Measurements from ENCODE around the gene TRMT61A.

DNA sequence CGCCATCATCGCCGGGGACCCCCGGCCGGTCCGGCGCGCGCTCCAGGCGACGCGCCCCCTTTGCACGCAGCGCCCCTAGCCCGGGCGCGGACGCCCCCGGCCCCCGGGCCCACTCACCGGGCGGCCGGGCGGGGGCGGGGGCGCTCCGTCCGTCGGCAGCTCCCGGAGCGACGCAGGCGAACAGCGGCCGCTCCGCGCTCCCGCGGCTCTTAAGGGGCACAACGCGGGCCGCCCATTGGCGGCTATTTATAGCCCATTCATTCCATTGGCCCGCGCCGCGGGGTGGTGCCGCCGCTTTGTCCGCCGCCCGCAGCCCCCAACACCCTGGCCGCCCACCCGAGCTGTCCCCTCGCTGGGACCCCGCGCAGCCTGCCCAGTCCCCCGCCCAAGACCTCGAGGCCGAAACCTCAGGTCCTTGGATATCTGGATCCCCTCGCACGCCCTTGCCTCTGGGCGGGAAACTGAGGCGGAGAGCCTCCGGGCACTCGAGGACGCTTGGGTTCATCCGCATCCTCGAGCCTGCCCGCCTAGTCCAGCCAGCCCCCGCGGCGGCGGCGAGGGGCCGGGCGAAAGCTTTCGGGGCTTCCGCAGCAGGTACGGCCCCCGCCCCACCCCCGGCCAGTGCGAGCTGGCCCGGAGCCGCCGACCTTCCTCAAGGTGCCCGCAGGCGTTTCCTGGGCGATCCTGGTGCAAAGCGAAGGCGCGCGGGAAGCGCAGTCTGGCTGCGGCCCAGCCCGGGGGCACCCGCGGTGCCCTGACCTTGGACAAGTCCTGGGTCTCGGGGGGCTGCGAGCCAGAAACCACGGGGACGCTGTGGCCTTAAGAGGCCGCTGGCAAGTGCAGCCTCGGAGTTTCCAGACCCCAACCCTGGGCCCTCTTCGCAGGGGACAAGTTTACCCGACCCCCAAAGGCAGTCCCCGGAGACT, 6.1 kb upstream of the TRMT61A start, which contains the start of gene CKB:
- TF ChIP-seq BCL11A (IDR thresholded peaks at IDR 0.05; ENCODE audit: low read depth, low read length) (no peak), NFIC (IDR thresholded peaks at IDR 0.05; ENCODE audit: low read depth, low read length) (no peak), CEBPB (IDR thresholded peaks at IDR 0.05; ENCODE audit: borderline replicate concordance in 1 of 2, low read depth in 2 of 2, low read length in 2 of 2) (no peak), YY1 (IDR thresholded peaks at IDR 0.05; ENCODE audit: low read depth, low read length) (no peak), PAX5 (IDR thresholded peaks at IDR 0.05; ENCODE audit: borderline replicate concordance, low read depth, low read length) (no peak), RAD21 (IDR thresholded peaks at IDR 0.05; ENCODE audit: insufficient read depth, low read depth, low read length) (no peak), EZH2 (IDR thresholded peaks at IDR 0.05; ENCODE audit: borderline replicate concordance, control insufficient read depth, low read depth, low read length) (no peak), POLR2AphosphoS2 (IDR thresholded peaks at IDR 0.05; ENCODE audit: low read depth, low read length) (no peak), SMARCA5 (IDR thresholded peaks at IDR 0.05) (no peak), SIN3A (IDR thresholded peaks at IDR 0.05; ENCODE audit: low read depth, low read length) (no peak)
- TF ChIP-seq, protein P1, sequence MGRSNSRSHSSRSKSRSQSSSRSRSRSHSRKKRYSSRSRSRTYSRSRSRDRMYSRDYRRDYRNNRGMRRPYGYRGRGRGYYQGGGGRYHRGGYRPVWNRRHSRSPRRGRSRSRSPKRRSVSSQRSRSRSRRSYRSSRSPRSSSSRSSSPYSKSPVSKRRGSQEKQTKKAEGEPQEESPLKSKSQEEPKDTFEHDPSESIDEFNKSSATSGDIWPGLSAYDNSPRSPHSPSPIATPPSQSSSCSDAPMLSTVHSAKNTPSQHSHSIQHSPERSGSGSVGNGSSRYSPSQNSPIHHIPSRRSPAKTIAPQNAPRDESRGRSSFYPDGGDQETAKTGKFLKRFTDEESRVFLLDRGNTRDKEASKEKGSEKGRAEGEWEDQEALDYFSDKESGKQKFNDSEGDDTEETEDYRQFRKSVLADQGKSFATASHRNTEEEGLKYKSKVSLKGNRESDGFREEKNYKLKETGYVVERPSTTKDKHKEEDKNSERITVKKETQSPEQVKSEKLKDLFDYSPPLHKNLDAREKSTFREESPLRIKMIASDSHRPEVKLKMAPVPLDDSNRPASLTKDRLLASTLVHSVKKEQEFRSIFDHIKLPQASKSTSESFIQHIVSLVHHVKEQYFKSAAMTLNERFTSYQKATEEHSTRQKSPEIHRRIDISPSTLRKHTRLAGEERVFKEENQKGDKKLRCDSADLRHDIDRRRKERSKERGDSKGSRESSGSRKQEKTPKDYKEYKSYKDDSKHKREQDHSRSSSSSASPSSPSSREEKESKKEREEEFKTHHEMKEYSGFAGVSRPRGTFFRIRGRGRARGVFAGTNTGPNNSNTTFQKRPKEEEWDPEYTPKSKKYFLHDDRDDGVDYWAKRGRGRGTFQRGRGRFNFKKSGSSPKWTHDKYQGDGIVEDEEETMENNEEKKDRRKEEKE (IDR thresholded peaks at IDR 0.05): no peak
- TF ChIP-seq, protein P2, sequence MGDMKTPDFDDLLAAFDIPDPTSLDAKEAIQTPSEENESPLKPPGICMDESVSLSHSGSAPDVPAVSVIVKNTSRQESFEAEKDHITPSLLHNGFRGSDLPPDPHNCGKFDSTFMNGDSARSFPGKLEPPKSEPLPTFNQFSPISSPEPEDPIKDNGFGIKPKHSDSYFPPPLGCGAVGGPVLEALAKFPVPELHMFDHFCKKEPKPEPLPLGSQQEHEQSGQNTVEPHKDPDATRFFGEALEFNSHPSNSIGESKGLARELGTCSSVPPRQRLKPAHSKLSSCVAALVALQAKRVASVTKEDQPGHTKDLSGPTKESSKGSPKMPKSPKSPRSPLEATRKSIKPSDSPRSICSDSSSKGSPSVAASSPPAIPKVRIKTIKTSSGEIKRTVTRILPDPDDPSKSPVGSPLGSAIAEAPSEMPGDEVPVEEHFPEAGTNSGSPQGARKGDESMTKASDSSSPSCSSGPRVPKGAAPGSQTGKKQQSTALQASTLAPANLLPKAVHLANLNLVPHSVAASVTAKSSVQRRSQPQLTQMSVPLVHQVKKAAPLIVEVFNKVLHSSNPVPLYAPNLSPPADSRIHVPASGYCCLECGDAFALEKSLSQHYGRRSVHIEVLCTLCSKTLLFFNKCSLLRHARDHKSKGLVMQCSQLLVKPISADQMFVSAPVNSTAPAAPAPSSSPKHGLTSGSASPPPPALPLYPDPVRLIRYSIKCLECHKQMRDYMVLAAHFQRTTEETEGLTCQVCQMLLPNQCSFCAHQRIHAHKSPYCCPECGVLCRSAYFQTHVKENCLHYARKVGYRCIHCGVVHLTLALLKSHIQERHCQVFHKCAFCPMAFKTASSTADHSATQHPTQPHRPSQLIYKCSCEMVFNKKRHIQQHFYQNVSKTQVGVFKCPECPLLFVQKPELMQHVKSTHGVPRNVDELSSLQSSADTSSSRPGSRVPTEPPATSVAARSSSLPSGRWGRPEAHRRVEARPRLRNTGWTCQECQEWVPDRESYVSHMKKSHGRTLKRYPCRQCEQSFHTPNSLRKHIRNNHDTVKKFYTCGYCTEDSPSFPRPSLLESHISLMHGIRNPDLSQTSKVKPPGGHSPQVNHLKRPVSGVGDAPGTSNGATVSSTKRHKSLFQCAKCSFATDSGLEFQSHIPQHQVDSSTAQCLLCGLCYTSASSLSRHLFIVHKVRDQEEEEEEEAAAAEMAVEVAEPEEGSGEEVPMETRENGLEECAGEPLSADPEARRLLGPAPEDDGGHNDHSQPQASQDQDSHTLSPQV (IDR thresholded peaks at IDR 0.05): no peak
- TF ChIP-seq, protein P3, sequence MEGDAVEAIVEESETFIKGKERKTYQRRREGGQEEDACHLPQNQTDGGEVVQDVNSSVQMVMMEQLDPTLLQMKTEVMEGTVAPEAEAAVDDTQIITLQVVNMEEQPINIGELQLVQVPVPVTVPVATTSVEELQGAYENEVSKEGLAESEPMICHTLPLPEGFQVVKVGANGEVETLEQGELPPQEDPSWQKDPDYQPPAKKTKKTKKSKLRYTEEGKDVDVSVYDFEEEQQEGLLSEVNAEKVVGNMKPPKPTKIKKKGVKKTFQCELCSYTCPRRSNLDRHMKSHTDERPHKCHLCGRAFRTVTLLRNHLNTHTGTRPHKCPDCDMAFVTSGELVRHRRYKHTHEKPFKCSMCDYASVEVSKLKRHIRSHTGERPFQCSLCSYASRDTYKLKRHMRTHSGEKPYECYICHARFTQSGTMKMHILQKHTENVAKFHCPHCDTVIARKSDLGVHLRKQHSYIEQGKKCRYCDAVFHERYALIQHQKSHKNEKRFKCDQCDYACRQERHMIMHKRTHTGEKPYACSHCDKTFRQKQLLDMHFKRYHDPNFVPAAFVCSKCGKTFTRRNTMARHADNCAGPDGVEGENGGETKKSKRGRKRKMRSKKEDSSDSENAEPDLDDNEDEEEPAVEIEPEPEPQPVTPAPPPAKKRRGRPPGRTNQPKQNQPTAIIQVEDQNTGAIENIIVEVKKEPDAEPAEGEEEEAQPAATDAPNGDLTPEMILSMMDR (IDR thresholded peaks at IDR 0.05 in 2 of 3, conservative IDR thresholded peaks at IDR 0.05 in 1 of 3; ENCODE audit: control insufficient read depth in 2 of 3, extremely low read depth in 1 of 3, insufficient read depth in 1 of 3, low read depth in 3 of 3, low read length in 3 of 3): no peak
